HG03575 (cell line): ENCODE measurements around the gene SORCS3.

Experiments used
- ATAC-seq: cut with Tn5 transposase; IDR thresholded peaks from one replicate; pipeline ENCODE4 v1.9.1; 2021; ENCODE audit not compliant: unreplicated experiment, insufficient number of reproducible peaks, low FRiP score; ENCODE audit errors: extremely low read depth

Gene SORCS3

GRCh38 chr10:105025092-105025491 is 384.0 kb downstream of the SORCS3 start:
- no peak for ATAC-seq

GRCh38 chr10:105026566-105026965 is 385.5 kb downstream of the SORCS3 start:
- no peak for ATAC-seq

- ATAC-seq: no peak
Observed at GRCh38 chr10:105029286-105029685, 388.2 kb downstream of the SORCS3 start.

GRCh38 chr10:105037022-105037421 is 395.9 kb downstream of the SORCS3 start:
- no peak for ATAC-seq

GRCh38 chr10:105041956-105042355 is 400.9 kb downstream of the SORCS3 start:
- ATAC-seq: no peak

- no peak for ATAC-seq
Observed at GRCh38 chr10:105042906-105043552, 401.9 kb downstream of the SORCS3 start.

GRCh38 chr10:105044902-105045301 is 403.8 kb downstream of the SORCS3 start:
- no peak for ATAC-seq

GRCh38 chr10:105056413-105056812 is 415.3 kb downstream of the SORCS3 start:
- no peak for ATAC-seq

- no peak for ATAC-seq
Observed at GRCh38 chr10:105062951-105063350, 421.9 kb downstream of the SORCS3 start.

GRCh38 chr10:105063796-105064195 is 422.7 kb downstream of the SORCS3 start:
- no peak for ATAC-seq

GRCh38 chr10:105068497-105068896 is 427.4 kb downstream of the SORCS3 start:
- no peak for ATAC-seq

- no peak for ATAC-seq
Observed at GRCh38 chr10:105070249-105070648, 429.2 kb downstream of the SORCS3 start.

- no peak for ATAC-seq
Observed at GRCh38 chr10:105070952-105071351, 429.9 kb downstream of the SORCS3 start.

- ATAC-seq: no peak
Observed at GRCh38 chr10:105071980-105072379, 430.9 kb downstream of the SORCS3 start.

- ATAC-seq: no peak
Observed at GRCh38 chr10:105073999-105074398, 432.9 kb downstream of the SORCS3 start.

GRCh38 chr10:105075031-105075430 is 433.9 kb downstream of the SORCS3 start:
- ATAC-seq: no peak

- no peak for ATAC-seq
Observed at GRCh38 chr10:105085980-105086379, 444.9 kb downstream of the SORCS3 start.

GRCh38 chr10:105094048-105094447 is 453.0 kb downstream of the SORCS3 start:
- ATAC-seq: no peak

GRCh38 chr10:105096316-105096715 is 455.2 kb downstream of the SORCS3 start:
- ATAC-seq: no peak

- no peak for ATAC-seq
Observed at GRCh38 chr10:105102977-105103376, 461.9 kb downstream of the SORCS3 start.

- ATAC-seq: no peak
Observed at GRCh38 chr10:105104297-105104696, 463.2 kb downstream of the SORCS3 start.
